Osteocyte (in vitro differentiated cells): Measurements from ENCODE around the gene INO80B. TPM values are rescaled to one million over a fixed set of nuclear protein-coding genes. Genes with fewer than 3 reads are reported as not detected.

ENCODE experiments used
- DNase-seq: peaks from one replicate; pipeline ENCODE4 v3.0.0; 2021; ENCODE audit warnings: mixed read lengths; ENCODE audit not compliant: unreplicated experiment; ENCODE audit errors: extremely low spot score
- H3K27ac Mint-ChIP-seq: one replicate; pipeline ENCODE4 v1.8.0; 2021; ENCODE audit warnings: mild to moderate bottlenecking, mixed read lengths; ENCODE audit not compliant: unreplicated experiment
- H3K27me3 Mint-ChIP-seq: one replicate; pipeline ENCODE4 v1.8.0; 2021; ENCODE audit warnings: mixed read lengths; ENCODE audit not compliant: unreplicated experiment
- H3K36me3 Mint-ChIP-seq: one replicate; pipeline ENCODE4 v1.8.0; 2021; ENCODE audit warnings: mixed read lengths; ENCODE audit not compliant: unreplicated experiment
- H3K4me1 Mint-ChIP-seq: one replicate; pipeline ENCODE4 v1.8.0; 2021; ENCODE audit warnings: mixed read lengths; ENCODE audit not compliant: unreplicated experiment
- H3K4me3 Mint-ChIP-seq: one replicate; pipeline ENCODE4 v1.8.0; 2021; ENCODE audit warnings: mild to moderate bottlenecking, moderate library complexity, mixed read lengths; ENCODE audit not compliant: unreplicated experiment
- H3K9me3 Mint-ChIP-seq: one replicate; pipeline ENCODE4 v1.8.0; 2021; ENCODE audit warnings: mixed read lengths; ENCODE audit not compliant: unreplicated experiment
- CTCF ChIP-seq: fragments of 200-600 bp; sonication (generic); IDR thresholded peaks from 2 replicates; pipeline ENCODE4 v1.5.0; 2021; ENCODE audit warnings: antibody characterized with exemption, mild to moderate bottlenecking, moderate library complexity
- total RNA-seq: library from RNA; stranded (reverse); gene quantifications from 2 replicates; pipeline ENCODE4 v1.2.1, GENCODE V29; 2021

Gene INO80B
- total RNA-seq, 1 donor from 2014 or later, result 41.9 TPM

- no peaks in the 10 kb centered on the region for H3K36me3 Mint-ChIP-seq
- no peaks in the 10 kb centered on the region for H3K9me3 Mint-ChIP-seq
- TF ChIP-seq CTCF, result no peak
- no peak overlapping the region for H3K27ac Mint-ChIP-seq
- H3K4me1 Mint-ChIP-seq, result no peaks in the 10 kb centered on the region
- peaks cover 6% of the 10 kb centered on the region for H3K27me3 Mint-ChIP-seq
- no peak overlapping the region for H3K4me3 Mint-ChIP-seq
- DNase-seq, result no peak
Measured at GRCh38 chr2:74414881-74415761, 39.8 kb upstream of the INO80B start.

- no peaks in the 10 kb centered on the region for H3K4me1 Mint-ChIP-seq
- no peak for TF ChIP-seq CTCF
- DNase-seq, result no peak
- H3K27ac Mint-ChIP-seq, result no peak overlapping the region
- H3K4me3 Mint-ChIP-seq, result no peak overlapping the region
- no peaks in the 10 kb centered on the region for H3K36me3 Mint-ChIP-seq
- H3K27me3 Mint-ChIP-seq, result peaks cover 6% of the 10 kb centered on the region
- H3K9me3 Mint-ChIP-seq, result no peaks in the 10 kb centered on the region
Measured at GRCh38 chr2:74415762-74416395, 39.0 kb upstream of the INO80B start.

- peaks cover 4% of the 10 kb centered on the region for H3K27me3 Mint-ChIP-seq
- no peaks in the 10 kb centered on the region for H3K9me3 Mint-ChIP-seq
- peak; percentile 12 for TF ChIP-seq CTCF
- H3K4me1 Mint-ChIP-seq, result peaks cover 5% of the 10 kb centered on the region
- no peaks in the 10 kb centered on the region for H3K36me3 Mint-ChIP-seq
- no peak overlapping the region for H3K27ac Mint-ChIP-seq
- DNase-seq, result no peak
- H3K4me3 Mint-ChIP-seq, result no peak overlapping the region
Measured at GRCh38 chr2:74416778-74417177, 38.1 kb upstream of the INO80B start.

GRCh38 chr2:74417197-74417596 is 37.7 kb upstream of the INO80B start:
- DNase-seq, result no peak
- no peak for TF ChIP-seq CTCF
- Mint-ChIP-seq H3K27ac (no peak overlapping the region), H3K4me3 (no peak overlapping the region), H3K4me1 (peaks cover 8% of the 10 kb centered on the region), H3K9me3 (no peaks in the 10 kb centered on the region), H3K27me3 (peaks cover 4% of the 10 kb centered on the region), H3K36me3 (no peaks in the 10 kb centered on the region)

GRCh38 chr2:74417763-74418162 is 37.1 kb upstream of the INO80B start:
- Mint-ChIP-seq H3K27ac (no peak overlapping the region), H3K36me3 (no peaks in the 10 kb centered on the region), H3K27me3 (peaks cover 4% of the 10 kb centered on the region), H3K4me3 (no peak overlapping the region), H3K9me3 (no peaks in the 10 kb centered on the region), H3K4me1 (peaks cover 8% of the 10 kb centered on the region)
- DNase-seq, result no peak
- TF ChIP-seq CTCF, result no peak
